ENCODE data around the gene CPXM2.

Gene CPXM2

DNA sequence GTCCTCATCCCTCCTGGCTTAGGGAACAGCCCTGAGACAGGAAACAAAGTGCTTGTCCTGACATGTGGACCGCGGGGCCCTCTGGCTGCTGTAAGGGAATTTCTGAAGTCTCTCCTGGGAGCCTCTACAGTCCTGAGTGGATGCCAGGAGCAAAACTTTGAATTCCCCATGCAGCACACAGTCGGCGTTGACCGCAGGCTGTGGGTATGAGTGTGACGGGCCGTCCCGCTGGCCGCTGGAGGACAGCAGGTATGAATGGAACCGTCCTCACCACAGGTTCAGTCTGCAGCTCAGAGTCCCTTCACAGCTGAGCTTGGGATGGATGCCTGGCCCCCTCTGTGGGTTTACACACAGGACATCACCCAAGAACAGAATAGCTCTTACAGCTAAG lies 130.6 kb downstream of the CPXM2 start:
- TF ChIP-seq, protein P1, sequence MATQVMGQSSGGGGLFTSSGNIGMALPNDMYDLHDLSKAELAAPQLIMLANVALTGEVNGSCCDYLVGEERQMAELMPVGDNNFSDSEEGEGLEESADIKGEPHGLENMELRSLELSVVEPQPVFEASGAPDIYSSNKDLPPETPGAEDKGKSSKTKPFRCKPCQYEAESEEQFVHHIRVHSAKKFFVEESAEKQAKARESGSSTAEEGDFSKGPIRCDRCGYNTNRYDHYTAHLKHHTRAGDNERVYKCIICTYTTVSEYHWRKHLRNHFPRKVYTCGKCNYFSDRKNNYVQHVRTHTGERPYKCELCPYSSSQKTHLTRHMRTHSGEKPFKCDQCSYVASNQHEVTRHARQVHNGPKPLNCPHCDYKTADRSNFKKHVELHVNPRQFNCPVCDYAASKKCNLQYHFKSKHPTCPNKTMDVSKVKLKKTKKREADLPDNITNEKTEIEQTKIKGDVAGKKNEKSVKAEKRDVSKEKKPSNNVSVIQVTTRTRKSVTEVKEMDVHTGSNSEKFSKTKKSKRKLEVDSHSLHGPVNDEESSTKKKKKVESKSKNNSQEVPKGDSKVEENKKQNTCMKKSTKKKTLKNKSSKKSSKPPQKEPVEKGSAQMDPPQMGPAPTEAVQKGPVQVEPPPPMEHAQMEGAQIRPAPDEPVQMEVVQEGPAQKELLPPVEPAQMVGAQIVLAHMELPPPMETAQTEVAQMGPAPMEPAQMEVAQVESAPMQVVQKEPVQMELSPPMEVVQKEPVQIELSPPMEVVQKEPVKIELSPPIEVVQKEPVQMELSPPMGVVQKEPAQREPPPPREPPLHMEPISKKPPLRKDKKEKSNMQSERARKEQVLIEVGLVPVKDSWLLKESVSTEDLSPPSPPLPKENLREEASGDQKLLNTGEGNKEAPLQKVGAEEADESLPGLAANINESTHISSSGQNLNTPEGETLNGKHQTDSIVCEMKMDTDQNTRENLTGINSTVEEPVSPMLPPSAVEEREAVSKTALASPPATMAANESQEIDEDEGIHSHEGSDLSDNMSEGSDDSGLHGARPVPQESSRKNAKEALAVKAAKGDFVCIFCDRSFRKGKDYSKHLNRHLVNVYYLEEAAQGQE (IDR thresholded peaks at IDR 0.05; ENCODE audit: insufficient read depth in 1 of 2, low read depth in 2 of 2, low read length in 2 of 2): no peak
- TF ChIP-seq TAF1 (IDR thresholded peaks at IDR 0.05; ENCODE audit: borderline replicate concordance, insufficient read depth, low read length): no peak
- no peak for TF ChIP-seq POLR2AphosphoS5 (IDR thresholded peaks at IDR 0.05; ENCODE audit: low read depth, low read length)
- TF ChIP-seq FOXP2 (optimal IDR thresholded peaks at IDR 0.05; ENCODE audit: borderline replicate concordance, extremely low read depth, extremely low read length, insufficient read depth): no peak
- TF ChIP-seq SIN3A (IDR thresholded peaks at IDR 0.05; ENCODE audit: borderline replicate concordance, insufficient read depth, low read length): no peak

DNA sequence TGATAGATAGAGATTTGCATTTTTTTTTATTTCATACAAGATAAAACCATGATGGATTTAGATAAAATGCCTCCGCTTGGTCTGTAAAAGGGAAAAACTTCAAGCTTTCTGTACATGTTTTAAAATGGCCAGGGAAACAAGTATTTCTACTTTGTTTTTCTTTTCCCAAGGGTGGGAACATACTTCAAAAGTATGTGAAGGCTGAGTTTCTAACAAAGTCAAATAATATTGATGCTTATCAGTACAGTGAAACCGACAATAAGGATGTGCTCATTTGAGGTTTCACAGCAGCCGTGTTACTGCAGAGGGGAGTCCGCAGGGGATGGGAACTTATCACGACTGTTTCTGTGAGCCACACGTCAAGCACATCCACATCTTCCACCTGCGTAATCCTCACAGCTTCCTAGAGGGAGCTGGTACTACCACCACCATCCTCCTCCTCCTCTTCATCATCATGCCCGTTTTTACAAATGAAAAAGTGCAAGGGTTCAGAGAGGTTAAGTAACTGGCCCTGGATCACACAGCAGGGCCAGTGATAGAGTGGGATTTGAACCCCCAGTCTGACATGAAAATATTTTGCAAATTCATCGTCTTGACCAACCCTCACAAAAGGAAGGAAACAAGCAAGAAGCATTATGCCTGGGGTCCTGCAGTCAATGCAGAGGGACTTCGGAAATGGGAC lies 131.1 kb downstream of the CPXM2 start:
- no peak for TF ChIP-seq FOXP2 (optimal IDR thresholded peaks at IDR 0.05; ENCODE audit: borderline replicate concordance, extremely low read depth, extremely low read length, insufficient read depth)
- TF ChIP-seq, protein P1 (IDR thresholded peaks at IDR 0.05; ENCODE audit: insufficient read depth in 1 of 2, low read depth in 2 of 2, low read length in 2 of 2): no peak
- no peak for TF ChIP-seq TAF1 (IDR thresholded peaks at IDR 0.05; ENCODE audit: borderline replicate concordance, insufficient read depth, low read length)
- TF ChIP-seq POLR2AphosphoS5 (IDR thresholded peaks at IDR 0.05; ENCODE audit: low read depth, low read length): no peak
- TF ChIP-seq SIN3A (IDR thresholded peaks at IDR 0.05; ENCODE audit: borderline replicate concordance, insufficient read depth, low read length): no peak

DNA sequence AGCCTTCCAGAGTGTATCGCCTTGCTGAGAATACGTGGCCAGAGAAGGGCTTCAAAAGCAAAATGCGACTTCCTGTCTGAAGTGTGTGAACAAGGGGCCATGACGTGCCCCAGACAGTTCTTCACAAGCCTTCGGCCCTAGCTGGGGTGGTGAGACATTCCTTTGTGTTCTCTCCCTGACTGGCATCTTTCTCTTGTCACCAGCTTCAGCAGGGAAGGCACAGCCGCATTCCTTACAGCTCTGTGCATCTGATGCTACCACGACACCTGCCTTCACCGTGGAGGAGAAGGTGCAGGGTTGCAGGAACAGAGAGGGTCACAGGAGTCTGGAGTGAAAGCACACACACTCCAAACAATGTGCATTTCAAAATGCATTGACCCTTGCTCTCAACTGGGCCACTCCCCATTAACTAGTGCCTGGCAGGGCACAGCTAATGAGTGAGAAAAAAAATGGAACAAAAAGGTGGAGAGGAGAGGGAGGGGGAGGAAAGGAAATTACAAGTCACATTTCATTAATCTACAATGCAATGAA lies 132.0 kb downstream of the CPXM2 start:
- TF ChIP-seq FOXP2 (optimal IDR thresholded peaks at IDR 0.05; ENCODE audit: borderline replicate concordance, extremely low read depth, extremely low read length, insufficient read depth): no peak
- TF ChIP-seq SIN3A (IDR thresholded peaks at IDR 0.05; ENCODE audit: borderline replicate concordance, insufficient read depth, low read length): no peak
- TF ChIP-seq, protein P1 (IDR thresholded peaks at IDR 0.05; ENCODE audit: insufficient read depth in 1 of 2, low read depth in 2 of 2, low read length in 2 of 2): no peak
- no peak for TF ChIP-seq TAF1 (IDR thresholded peaks at IDR 0.05; ENCODE audit: borderline replicate concordance, insufficient read depth, low read length)
- TF ChIP-seq POLR2AphosphoS5 (IDR thresholded peaks at IDR 0.05; ENCODE audit: low read depth, low read length): no peak

DNA sequence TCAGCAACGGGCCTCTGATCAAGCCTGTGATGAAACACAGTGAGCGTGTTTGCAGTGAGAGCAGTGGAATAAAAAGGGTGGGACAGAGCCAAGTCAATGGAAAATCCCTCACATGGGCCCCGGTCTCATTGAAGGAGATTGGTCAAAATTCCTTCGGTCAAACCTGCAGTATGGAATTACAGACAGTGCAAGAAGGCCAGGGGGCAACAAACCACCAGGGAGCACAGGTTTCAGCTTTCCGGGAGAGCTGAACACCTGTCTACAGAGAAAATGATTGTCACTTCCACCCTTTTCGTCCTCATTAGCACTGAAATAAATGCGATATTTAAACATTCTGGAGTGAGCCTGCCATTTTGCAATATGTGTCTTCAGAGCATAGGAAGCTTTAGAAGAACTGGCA lies 132.6 kb downstream of the CPXM2 start:
- TF ChIP-seq TAF1 (IDR thresholded peaks at IDR 0.05; ENCODE audit: borderline replicate concordance, insufficient read depth, low read length) (no peak), SIN3A (IDR thresholded peaks at IDR 0.05; ENCODE audit: borderline replicate concordance, insufficient read depth, low read length) (no peak), POLR2AphosphoS5 (IDR thresholded peaks at IDR 0.05; ENCODE audit: low read depth, low read length) (no peak)
- TF ChIP-seq, protein P1 (IDR thresholded peaks at IDR 0.05; ENCODE audit: insufficient read depth in 1 of 2, low read depth in 2 of 2, low read length in 2 of 2): no peak
